HG03135 (cell line): ENCODE data around the gene CCDC7.
"Not testable (repeated sequence)": the region's sequence is repeated elsewhere in the genome, so short reads cannot be mapped to it uniquely, and the experiment has no call there.

Source experiments
- ATAC-seq: cut with Tn5 transposase; IDR thresholded peaks from one replicate; pipeline ENCODE4 v1.9.1; 2021; ENCODE audit warnings: mild to moderate bottlenecking, moderate library complexity; ENCODE audit not compliant: unreplicated experiment

CCDC7 gene

GRCh38 chr10:32446536-32447406 is 831 bp downstream of the CCDC7 start:
- ATAC-seq: peak; percentile 2

GRCh38 chr10:32454148-32454547 is 8.2 kb downstream of the CCDC7 start:
- no peak for ATAC-seq

- ATAC-seq: no peak
Measured at GRCh38 chr10:32459051-32459698, 13.2 kb downstream of the CCDC7 start.

GRCh38 chr10:32461203-32461602 is 15.3 kb downstream of the CCDC7 start:
- ATAC-seq: no peak

GRCh38 chr10:32471232-32471631 is 25.3 kb downstream of the CCDC7 start:
- ATAC-seq: no peak

- ATAC-seq: no peak
Measured at GRCh38 chr10:32477499-32477898, 31.6 kb downstream of the CCDC7 start.

GRCh38 chr10:32481606-32482005 is 35.7 kb downstream of the CCDC7 start:
- no peak for ATAC-seq

- ATAC-seq: not testable (repeated sequence)
Measured at GRCh38 chr10:32483019-32483502, 37.1 kb downstream of the CCDC7 start.

GRCh38 chr10:32488038-32488437 is 42.1 kb downstream of the CCDC7 start:
- not testable (repeated sequence) for ATAC-seq

- no peak for ATAC-seq
Measured at GRCh38 chr10:32489158-32489557, 43.2 kb downstream of the CCDC7 start.

- ATAC-seq: no peak
Measured at GRCh38 chr10:32489901-32490300, 44.0 kb downstream of the CCDC7 start.

GRCh38 chr10:32494562-32494961 is 48.6 kb downstream of the CCDC7 start:
- not testable (repeated sequence) for ATAC-seq

GRCh38 chr10:32500136-32500535 is 54.2 kb downstream of the CCDC7 start:
- not testable (repeated sequence) for ATAC-seq

- ATAC-seq: no peak
Measured at GRCh38 chr10:32501906-32502305, 56.0 kb downstream of the CCDC7 start.

- not testable (repeated sequence) for ATAC-seq
Measured at GRCh38 chr10:32505762-32506420, 60.0 kb downstream of the CCDC7 start.

GRCh38 chr10:32511599-32511998 is 65.7 kb downstream of the CCDC7 start:
- ATAC-seq: no peak

- no peak for ATAC-seq
Measured at GRCh38 chr10:32516567-32517495, 70.9 kb downstream of the CCDC7 start.

- no peak for ATAC-seq
Measured at GRCh38 chr10:32530231-32530630, 84.3 kb downstream of the CCDC7 start.

GRCh38 chr10:32538256-32538655 is 92.3 kb downstream of the CCDC7 start:
- ATAC-seq: no peak

GRCh38 chr10:32540691-32541470 is 94.9 kb downstream of the CCDC7 start:
- no peak for ATAC-seq
